HL-60 (cell line): ENCODE results near the gene ALDH1L1.

Experiments used
- DNase-seq, 2 experiments: peaks; one replicate each; pipeline ENCODE4 v3.0.0-alpha.2; 2010 to 2020; ENCODE audit warnings: low read depth in 1 of 2, low spot score in 1 of 2
- H3K27ac ChIP-seq: fragments of 250-450 bp; sonication (Bioruptor Pico); replicated peaks from 2 replicates; pipeline ENCODE4 v1.5.1; 2020; ENCODE audit warnings: mild to moderate bottlenecking, moderate library complexity
- H3K27me3 ChIP-seq: fragments of 250-450 bp; sonication (Bioruptor Pico); 2 replicates; pipeline ENCODE4 v1.5.1; 2021; ENCODE audit warnings: mild to moderate bottlenecking, moderate library complexity; ENCODE audit not compliant: insufficient read depth, poor library complexity, severe bottlenecking
- H3K4me3 ChIP-seq: replicated peaks from 2 replicates; pipeline ENCODE4 v1.5.1; 2011; ENCODE audit warnings: mild to moderate bottlenecking, control low read depth, low read length; ENCODE audit not compliant: insufficient read depth
- GABPA ChIP-seq: IDR thresholded peaks from 2 replicates; pipeline ENCODE4 v1.6.1; 2012; ENCODE audit warnings: low read depth
- POLR2AphosphoS5 ChIP-seq: IDR thresholded peaks from 2 replicates; pipeline ENCODE4 v1.6.1; 2012; ENCODE audit warnings: low read depth
- SPI1 ChIP-seq: IDR thresholded peaks from 2 replicates; pipeline ENCODE4 v1.6.1; 2012; ENCODE audit warnings: low read depth, mild to moderate bottlenecking, borderline replicate concordance
- TF ChIP-seq, protein P1 (sequence below): IDR thresholded peaks from 2 replicates; pipeline ENCODE4 v1.6.1; 2012; ENCODE audit warnings: low read depth; ENCODE audit not compliant: insufficient replicate concordance
- TF ChIP-seq, protein P2 (sequence below): IDR thresholded peaks from one replicate; pipeline ENCODE4 v1.5.1; 2011; ENCODE audit warnings: low read length, control low read depth, inconsistent platforms; ENCODE audit not compliant: insufficient read depth

Gene ALDH1L1

GRCh38 chr3:126208606-126209256, 28.3 kb upstream of the ALDH1L1 start:
- H3K4me3 ChIP-seq, result no peak overlapping the region
- peak; percentile 23; the same call in 1 of the 2 replicates for TF ChIP-seq GABPA
- TF ChIP-seq SPI1, result no peak
- TF ChIP-seq, protein P1, sequence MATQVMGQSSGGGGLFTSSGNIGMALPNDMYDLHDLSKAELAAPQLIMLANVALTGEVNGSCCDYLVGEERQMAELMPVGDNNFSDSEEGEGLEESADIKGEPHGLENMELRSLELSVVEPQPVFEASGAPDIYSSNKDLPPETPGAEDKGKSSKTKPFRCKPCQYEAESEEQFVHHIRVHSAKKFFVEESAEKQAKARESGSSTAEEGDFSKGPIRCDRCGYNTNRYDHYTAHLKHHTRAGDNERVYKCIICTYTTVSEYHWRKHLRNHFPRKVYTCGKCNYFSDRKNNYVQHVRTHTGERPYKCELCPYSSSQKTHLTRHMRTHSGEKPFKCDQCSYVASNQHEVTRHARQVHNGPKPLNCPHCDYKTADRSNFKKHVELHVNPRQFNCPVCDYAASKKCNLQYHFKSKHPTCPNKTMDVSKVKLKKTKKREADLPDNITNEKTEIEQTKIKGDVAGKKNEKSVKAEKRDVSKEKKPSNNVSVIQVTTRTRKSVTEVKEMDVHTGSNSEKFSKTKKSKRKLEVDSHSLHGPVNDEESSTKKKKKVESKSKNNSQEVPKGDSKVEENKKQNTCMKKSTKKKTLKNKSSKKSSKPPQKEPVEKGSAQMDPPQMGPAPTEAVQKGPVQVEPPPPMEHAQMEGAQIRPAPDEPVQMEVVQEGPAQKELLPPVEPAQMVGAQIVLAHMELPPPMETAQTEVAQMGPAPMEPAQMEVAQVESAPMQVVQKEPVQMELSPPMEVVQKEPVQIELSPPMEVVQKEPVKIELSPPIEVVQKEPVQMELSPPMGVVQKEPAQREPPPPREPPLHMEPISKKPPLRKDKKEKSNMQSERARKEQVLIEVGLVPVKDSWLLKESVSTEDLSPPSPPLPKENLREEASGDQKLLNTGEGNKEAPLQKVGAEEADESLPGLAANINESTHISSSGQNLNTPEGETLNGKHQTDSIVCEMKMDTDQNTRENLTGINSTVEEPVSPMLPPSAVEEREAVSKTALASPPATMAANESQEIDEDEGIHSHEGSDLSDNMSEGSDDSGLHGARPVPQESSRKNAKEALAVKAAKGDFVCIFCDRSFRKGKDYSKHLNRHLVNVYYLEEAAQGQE, result no peak
- TF ChIP-seq, protein P2, sequence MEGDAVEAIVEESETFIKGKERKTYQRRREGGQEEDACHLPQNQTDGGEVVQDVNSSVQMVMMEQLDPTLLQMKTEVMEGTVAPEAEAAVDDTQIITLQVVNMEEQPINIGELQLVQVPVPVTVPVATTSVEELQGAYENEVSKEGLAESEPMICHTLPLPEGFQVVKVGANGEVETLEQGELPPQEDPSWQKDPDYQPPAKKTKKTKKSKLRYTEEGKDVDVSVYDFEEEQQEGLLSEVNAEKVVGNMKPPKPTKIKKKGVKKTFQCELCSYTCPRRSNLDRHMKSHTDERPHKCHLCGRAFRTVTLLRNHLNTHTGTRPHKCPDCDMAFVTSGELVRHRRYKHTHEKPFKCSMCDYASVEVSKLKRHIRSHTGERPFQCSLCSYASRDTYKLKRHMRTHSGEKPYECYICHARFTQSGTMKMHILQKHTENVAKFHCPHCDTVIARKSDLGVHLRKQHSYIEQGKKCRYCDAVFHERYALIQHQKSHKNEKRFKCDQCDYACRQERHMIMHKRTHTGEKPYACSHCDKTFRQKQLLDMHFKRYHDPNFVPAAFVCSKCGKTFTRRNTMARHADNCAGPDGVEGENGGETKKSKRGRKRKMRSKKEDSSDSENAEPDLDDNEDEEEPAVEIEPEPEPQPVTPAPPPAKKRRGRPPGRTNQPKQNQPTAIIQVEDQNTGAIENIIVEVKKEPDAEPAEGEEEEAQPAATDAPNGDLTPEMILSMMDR, result no peak
- H3K27ac ChIP-seq, result no peak overlapping the region
- peaks cover 16% of the 10 kb centered on the region for H3K27me3 ChIP-seq
- peak; percentile 15 to 72 for DNase-seq

GRCh38 chr3:126208182-126208581, 27.8 kb upstream of the ALDH1L1 start:
- DNase-seq, result no peak
- H3K4me3 ChIP-seq, result no peak overlapping the region
- no peak overlapping the region for H3K27ac ChIP-seq
- TF ChIP-seq GABPA (no peak), POLR2AphosphoS5 (no peak), SPI1 (no peak)
- TF ChIP-seq, protein P1, result no peak
- TF ChIP-seq, protein P2, result no peak
- H3K27me3 ChIP-seq, result peaks cover 10% of the 10 kb centered on the region

DNA sequence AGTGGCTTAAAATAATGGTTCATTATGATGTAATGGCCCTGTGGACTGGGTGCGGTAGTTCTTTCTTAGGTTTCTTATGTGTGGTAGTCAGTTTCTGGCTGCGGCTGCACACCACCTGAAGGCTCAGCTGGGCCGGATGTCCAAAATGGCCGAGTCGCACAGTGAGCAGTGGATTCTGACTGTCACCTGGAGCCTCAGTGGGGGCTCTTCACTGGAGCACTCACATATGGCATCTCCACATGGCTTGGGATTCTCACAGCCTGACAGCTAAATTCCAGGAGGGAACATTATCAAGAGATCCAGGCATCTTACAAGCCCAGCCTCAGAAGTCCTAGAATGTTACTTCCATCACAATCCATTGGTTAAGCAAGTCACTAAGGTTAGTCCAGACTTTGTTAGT, 26.8 kb upstream of the ALDH1L1 start:
- Histone ChIP-seq H3K27me3 (peaks cover 5% of the 10 kb centered on the region), H3K27ac (no peak overlapping the region), H3K4me3 (no peak overlapping the region)
- TF ChIP-seq SPI1 (no peak), POLR2AphosphoS5 (no peak), GABPA (no peak)
- TF ChIP-seq, protein P2, result no peak
- DNase-seq, result no peak
